ENCODE data around the gene LIMK1.
"Not testable (repeated sequence)": the region's sequence is repeated elsewhere in the genome, so short reads cannot be mapped to it uniquely, and the experiment has no call there.

Gene LIMK1

GRCh38 chr7:74126220-74126880, 42.7 kb downstream of the LIMK1 start:
- DNase-seq (ENCODE audit: low spot score): no peak

GRCh38 chr7:74129887-74130286, 46.3 kb downstream of the LIMK1 start:
- no peak for DNase-seq (ENCODE audit: low spot score)

GRCh38 chr7:74130518-74130917, 46.9 kb downstream of the LIMK1 start:
- DNase-seq (ENCODE audit: low spot score): no peak

- no peak for DNase-seq (ENCODE audit: low spot score)
These were observed 50.6 kb downstream of the LIMK1 start for GRCh38 chr7:74134117-74134620.

GRCh38 chr7:74138334-74138867, 54.8 kb downstream of the LIMK1 start:
- no peak for DNase-seq (ENCODE audit: low spot score)

- DNase-seq (ENCODE audit: low spot score): no peak
These were observed 55.6 kb downstream of the LIMK1 start for GRCh38 chr7:74138945-74139843.

- no peak for DNase-seq (ENCODE audit: low spot score)
These were observed 58.1 kb downstream of the LIMK1 start for GRCh38 chr7:74141705-74142104.

- no peak for DNase-seq (ENCODE audit: low spot score)
These were observed 59.8 kb downstream of the LIMK1 start for GRCh38 chr7:74143383-74143782.

GRCh38 chr7:74148491-74148890, 64.9 kb downstream of the LIMK1 start:
- DNase-seq (ENCODE audit: low spot score): no peak

GRCh38 chr7:74149071-74149470, 65.5 kb downstream of the LIMK1 start:
- no peak for DNase-seq (ENCODE audit: low spot score)

- DNase-seq (ENCODE audit: low spot score): no peak
These were observed 66.0 kb downstream of the LIMK1 start for GRCh38 chr7:74149603-74150002.

- DNase-seq (ENCODE audit: low spot score): no peak
These were observed 70.1 kb downstream of the LIMK1 start for GRCh38 chr7:74153736-74154135.

GRCh38 chr7:74155810-74156395, 72.3 kb downstream of the LIMK1 start:
- no peak for DNase-seq (ENCODE audit: low spot score)

GRCh38 chr7:74157605-74158004, 74.0 kb downstream of the LIMK1 start:
- DNase-seq (ENCODE audit: low spot score): no peak

- no peak for DNase-seq (ENCODE audit: low spot score)
These were observed 81.4 kb downstream of the LIMK1 start for GRCh38 chr7:74164985-74165456.

GRCh38 chr7:74165867-74166593, 82.4 kb downstream of the LIMK1 start:
- no peak for DNase-seq (ENCODE audit: low spot score)

GRCh38 chr7:74167324-74167723, 83.7 kb downstream of the LIMK1 start:
- not testable (repeated sequence) for DNase-seq (ENCODE audit: low spot score)
